Activated CD8-positive, alpha-beta memory T cell treated with anti-CD3 and anti-CD28 coated beads, Interleukin-2, amount 50 U/mL, for 24 hours (primary cell): ENCODE measurements around the gene SUN1.
"Not testable (repeated sequence)": the region's sequence is repeated elsewhere in the genome, so short reads cannot be mapped to it uniquely, and the experiment has no call there.

Source experiments
- DNase-seq: peaks from one replicate; pipeline ENCODE4 v3.0.0-alpha.2; 2020; ENCODE audit errors: extremely low read depth

Gene SUN1

GRCh38 chr7:920351-921070 lies 88.2 kb downstream of the SUN1 start:
- DNase-seq = no peak

GRCh38 chr7:921071-921461 lies 88.8 kb downstream of the SUN1 start:
- DNase-seq = no peak

DNA sequence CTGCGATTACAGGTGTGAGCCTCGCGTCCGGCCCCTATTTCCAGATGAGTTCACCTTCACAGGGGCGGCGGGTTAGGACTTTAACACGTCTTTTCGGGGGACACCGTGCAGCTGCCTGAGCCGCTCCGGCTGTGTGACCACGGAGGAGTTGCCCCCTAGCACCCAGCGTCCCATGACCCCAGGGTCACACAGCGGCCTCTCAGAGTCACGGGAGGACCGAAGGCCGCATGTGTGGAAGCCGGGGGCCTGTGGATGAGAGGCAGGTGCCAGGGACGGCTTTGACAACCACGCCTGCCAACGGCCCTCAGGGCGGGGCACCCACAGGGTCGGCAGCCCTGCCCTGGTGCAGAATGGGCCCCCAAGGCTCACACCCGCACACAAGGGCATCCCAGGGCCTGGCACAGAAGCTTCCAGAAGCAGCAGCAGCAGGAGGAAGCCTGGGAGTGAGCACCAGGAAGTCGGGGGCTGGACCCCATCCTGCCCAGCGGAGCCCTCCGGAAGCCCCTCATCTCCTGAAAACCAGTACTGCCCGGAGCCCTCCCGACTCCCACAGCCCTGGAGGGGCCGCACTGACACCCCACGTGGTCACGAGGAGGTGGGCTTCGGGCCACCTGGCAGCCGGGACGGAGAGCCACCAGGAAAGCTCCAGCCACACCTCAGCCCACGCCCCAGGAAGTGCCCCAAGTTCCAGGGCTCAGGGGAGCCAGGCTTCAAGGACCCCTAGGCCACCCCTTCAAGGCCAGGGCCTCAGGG lies 89.5 kb downstream of the SUN1 start:
- DNase-seq = no peak

DNA sequence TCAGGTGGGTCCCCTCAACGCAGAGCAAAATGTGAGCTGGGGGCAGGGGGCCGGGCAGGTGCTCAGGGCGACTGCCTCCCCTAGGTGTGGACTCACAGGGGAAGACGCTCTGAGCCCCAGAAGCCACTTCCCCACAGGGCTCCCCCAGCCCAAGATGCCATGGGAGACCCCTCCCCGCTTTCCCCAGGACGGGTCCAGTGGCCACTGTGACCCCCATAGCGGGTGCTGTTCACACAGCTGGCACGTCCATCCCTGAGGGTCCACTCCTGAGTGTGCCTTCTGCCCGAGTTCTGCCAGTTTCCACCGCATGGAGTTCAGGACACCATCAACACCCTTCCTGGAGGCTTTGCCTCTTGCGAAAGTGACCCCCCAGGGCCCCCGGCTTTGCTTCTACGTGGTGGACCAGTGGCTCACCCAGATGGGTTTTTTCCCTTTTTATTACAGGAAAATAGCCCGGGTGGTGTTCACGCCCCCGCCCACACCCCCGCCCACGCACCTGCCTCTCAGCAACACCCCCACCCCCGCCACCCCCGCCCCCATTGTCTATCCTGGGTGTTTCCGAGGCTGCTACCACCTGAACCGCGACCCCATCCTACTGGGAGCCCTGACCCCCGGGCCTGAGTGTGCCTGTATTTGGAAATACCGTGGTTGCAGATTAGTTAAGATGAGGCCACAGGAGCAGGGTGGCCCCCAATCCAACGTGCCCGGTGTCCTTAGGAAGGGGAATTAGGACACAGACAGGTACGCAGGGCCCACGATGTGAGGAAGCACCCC lies 90.2 kb downstream of the SUN1 start:
- DNase-seq = no peak

- peak; percentile 91 for DNase-seq
These were observed 91.1 kb downstream of the SUN1 start for GRCh38 chr7:923108-924041.

GRCh38 chr7:924042-924441 lies 91.8 kb downstream of the SUN1 start:
- not testable (repeated sequence) for DNase-seq
